Germinal center (tissue), 1 donor: ENCODE measurements around the gene FRMD4B.
"Not testable (repeated sequence)": the region's sequence is repeated elsewhere in the genome, so short reads cannot be mapped to it uniquely, and the experiment has no call there.

Source experiments
- DNase-seq: peaks from one replicate; pipeline ENCODE4 v3.0.0; 2012; ENCODE audit warnings: mixed read lengths, low spot score

FRMD4B gene

DNA sequence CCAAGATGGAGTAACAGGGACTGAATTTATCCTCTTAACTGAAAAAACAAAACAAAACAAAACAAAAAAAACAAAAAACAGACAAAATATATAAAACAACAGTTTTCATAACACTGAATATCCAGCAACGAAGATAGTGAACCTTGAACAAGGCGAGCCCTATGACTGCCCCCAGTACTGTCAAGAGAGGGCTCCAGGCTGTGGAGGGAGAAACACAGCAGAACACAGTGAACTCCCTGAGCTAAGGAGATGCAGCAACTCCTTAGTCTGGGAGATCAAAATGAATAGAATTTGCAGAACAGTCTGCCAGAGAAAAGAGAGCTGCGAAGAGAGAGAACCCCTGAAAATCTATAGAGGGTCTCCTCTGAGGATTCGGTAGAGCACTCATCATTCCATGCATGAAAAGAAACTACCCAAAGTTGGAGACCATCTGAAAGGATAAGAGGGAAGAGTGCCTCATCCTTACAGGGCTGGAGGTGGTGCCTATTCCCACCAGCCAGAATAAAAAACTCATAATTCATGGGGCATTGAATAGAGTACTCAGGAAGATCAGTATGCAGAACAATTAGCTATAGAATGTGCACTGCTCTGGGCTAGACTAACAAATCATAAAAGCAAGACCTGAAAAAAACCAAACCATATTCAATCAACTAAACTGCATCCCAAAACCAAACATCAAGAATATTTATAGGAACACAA, 101.8 kb downstream of the FRMD4B start:
- no peak for DNase-seq

DNA sequence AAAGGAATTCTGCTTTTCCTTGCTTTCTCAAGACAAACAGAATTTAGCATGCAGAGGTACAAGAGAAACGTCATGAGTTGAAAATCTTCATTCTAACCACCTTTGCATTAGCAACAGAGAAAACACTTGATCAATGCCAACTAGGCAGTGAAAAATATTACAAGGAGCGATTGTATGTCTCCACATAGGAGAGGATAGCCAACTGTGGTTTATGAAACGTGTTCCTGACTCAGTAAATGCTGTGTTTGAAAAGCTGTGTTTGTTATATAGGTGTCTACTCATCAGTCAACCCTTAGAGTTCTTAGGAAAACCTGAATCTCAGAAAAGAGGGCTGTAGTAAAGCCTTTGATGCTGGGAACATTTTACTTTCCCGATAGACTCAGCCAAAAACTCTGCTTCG, 102.4 kb downstream of the FRMD4B start:
- DNase-seq = no peak

DNA sequence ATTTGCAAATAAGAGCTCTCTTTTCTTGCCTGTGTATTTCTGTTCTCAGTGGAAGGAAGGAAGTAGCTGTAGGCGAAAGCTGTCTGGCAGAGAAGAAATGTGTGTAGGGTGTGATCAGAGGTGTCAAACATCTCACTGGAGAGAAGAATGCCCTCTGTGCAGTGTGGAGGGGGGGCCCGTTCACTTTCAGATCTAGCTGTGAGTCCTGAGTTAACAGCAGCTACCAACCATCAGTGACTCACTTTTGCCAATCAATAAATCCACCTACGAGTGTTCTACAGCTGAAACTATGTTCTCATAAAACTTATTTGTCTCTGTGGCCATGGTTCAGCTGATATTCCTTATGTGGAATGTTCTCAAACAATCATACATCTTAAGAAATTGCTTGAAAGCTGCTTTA, 103.7 kb downstream of the FRMD4B start:
- no peak for DNase-seq

DNA sequence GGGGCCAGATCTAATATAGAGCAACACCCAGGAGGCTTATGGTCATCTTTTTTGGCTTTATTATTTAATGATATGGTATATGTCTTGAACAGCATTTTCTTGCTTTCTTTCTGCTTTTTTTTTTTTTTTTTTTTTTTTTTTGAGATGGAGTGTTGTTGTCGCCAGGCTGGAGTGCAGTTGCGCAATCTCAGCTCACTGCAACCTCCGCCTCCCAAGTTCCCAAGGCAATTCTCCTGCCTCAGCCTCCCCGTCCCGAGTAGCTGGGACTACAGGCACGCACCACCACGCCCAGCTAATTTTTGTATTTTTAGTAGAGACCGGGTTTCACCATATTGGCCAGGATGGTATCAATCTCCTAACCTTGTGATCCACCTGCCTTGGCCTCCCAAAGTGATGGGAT, 108.5 kb downstream of the FRMD4B start:
- DNase-seq = not testable (repeated sequence)

DNA sequence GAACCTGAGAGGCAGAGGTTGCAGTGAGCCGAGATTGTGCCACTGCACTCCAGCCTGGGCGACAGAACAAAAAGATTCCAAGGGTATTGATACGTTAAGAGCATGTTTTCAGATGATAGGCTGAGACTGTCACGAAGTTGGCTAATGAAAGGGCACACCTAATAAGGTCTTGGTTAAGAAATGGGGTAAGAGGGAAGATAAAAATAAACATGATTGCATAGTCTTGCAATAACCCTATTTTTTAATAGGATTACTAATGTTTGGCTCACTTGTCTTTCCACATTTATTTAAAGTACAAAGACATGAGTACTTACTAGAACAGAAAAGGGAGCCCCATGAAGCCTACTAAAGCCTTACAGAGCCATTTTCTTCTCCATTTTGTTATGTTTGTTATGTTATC, 109.0 kb downstream of the FRMD4B start:
- DNase-seq = no peak

DNA sequence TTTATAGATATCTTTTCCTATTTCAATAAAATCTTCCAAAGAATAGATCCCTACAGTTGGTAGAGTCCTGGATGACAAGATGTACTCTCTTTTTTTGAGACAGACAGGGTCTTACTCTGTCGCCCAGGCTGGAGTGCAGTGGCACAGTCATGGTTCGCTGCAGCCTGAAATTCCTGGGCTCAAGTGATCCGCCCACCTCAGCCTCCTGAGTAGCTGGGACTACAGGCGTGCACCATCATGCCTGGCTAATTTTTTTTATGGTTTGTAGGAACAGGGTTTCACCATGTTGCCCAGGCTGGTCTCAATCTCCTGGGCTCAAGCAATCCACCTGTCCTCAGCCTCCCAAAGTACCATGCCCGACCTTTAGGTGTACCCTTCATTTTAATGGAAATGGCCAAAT, 109.7 kb downstream of the FRMD4B start:
- not testable (repeated sequence) for DNase-seq

DNA sequence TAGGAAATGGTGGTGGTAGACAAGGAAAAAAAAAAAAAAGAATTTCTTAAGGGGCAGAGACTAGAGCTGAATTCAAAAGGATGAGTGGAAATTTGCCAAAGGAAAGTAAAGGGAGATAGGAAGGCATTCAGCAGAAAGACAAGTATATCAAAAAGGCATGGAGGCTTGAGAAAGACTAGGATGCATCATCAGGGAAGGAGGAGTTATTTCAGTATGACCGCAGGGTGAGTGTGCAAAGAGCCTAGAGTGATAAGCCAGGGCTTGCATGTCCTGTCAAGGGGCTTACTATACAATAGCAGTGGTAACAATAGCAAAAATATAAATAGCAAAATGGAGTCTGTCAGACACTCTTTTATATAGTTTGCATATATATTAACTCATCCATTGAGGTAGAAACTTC, 112.0 kb downstream of the FRMD4B start:
- DNase-seq = no peak

DNA sequence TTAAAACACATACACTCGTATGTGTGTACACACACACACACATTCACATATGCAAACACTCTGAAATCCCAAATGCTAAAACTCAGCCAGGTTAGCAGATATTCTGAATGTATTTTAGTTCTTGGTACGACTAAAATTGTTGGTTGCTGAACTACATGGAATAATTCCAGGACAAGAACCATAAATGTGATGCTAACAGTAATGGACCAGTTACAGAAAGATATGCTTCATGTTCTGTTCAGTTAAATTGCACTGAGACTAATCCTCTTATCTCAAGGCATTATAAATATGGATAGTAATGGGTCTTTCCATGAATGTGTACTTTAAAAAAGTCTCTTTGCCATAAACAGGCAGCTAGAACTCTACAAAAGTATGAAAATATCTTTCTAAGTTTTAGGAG, 113.3 kb downstream of the FRMD4B start:
- no peak for DNase-seq

DNA sequence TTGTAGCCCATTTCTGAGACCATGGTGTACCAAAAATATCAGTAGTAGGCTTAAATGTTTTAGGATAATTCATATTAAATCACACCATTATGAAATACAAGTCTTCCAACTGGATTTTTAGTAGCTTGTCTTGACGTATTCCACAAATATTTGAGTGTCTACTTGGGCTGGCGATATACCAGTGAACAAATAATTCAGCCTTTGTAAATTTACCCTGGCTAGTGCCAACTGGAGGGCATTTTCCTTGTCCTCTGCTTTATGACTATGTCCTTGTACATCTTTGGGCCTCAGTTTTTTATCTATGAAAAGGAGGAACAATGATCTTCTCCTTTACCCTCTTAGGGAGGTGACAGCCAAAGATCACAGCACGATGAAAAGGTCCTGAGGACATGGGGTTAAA, 114.8 kb downstream of the FRMD4B start:
- no peak for DNase-seq

DNA sequence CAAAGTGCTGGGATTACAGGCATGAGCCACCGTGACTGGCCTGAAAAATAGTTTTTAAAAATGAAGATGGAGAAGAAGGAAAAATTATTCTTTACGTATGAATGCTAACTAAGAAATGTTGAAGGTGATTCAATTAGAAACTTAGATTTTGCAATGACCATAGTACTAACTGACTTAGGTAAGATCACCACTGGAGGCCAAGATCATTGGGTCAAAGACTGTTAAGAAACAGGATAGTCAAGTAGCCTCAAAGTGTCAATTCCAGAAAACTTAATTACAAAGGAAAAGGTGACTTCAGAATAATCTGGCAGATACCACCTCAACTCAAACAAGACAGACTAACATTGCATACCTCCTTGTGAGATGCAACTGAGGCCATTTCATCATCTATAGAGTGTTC, 119.3 kb downstream of the FRMD4B start:
- no peak for DNase-seq

DNA sequence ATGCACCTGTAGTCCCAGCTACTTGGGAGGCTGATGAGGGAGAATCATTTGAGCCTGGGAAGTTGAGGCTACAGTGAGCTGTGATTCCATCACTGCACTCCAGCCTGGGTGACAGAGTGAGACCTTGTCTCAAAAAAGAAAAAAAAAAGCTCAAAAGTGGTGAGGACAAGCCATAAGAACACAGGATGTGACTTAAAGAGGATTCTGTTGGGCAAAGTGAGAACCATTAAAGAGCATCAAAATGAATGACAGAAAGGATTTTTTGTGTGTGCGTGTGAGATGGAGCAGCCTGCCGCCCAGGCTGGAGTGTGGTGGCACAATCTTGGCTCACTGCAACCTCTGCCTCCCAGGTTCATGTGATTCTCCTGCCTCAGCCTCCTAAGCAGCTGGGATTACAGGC, 119.8 kb downstream of the FRMD4B start:
- DNase-seq = not testable (repeated sequence)

DNA sequence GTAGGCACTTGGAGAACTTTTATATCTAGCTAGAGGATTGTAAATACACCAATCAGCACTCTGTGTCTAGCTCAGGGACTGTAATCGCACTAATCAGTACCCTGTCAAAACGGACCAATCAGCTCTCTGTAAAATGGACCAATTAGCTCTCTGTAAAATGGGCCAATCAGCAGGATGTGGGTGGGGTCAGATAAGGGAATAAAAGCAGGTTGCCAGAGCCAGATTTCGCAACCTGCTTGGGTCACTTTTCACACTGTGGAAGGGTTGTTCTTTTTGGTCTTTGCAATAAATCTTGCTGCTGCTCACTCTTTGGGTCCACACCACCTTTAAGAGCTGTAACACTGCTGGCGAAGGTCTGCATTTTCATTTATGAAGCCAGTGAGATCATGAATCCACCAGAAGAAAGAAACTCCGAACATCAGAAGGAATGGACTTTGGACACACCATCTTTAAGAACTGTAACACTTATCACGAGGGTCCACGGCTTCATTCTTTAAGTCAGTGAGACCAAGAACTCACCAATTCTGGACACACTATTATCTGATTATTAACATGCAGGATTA, 125.0 kb downstream of the FRMD4B start:
- not testable (repeated sequence) for DNase-seq

DNA sequence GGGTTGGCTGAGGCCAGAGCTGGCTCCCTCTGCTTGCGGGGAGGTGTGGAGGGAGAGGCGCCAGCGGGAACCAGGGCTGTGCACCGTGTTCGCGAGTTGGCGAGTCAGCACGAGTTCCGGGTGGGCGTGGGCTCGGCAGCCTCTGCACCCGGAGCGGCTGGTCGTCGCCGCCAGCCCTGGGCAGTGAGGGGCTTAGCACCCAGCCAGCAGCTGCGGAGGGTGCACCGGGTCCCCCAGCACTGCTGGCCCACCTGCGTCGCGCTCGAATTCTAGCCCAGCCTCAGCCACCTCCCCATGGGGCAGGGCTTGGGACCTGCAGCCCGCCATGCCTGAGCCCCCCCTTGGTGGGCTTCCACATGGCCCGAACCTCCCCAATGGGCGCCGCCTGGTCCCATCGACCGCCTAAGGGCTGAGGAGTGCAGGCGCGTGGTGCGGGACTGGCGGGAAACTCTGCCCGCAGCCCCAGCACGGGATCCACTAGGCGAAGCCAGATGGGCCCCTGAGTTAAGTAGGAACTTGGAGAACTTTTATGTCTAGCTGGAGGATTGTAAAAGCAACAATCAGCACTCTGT, 125.6 kb downstream of the FRMD4B start:
- DNase-seq = no peak

DNA sequence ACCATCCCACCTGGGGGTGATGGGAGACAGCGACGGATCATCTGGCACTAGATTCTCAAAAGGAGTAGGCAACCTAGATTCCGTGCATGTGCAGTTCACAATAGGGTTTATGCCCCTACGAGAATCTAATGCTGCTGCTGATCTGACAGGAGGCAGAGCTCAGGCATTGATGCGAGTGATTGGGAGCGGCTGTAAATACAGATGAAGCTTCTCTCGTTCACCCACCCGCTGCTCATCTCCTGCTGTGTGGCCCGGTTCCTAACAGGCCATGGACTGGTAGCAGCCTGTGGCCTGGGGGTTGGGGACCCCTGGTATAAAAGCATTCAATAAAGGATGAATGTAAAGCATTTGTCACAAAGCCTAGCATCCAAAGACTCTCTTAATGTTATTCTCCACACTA, 126.8 kb downstream of the FRMD4B start:
- DNase-seq = no peak

DNA sequence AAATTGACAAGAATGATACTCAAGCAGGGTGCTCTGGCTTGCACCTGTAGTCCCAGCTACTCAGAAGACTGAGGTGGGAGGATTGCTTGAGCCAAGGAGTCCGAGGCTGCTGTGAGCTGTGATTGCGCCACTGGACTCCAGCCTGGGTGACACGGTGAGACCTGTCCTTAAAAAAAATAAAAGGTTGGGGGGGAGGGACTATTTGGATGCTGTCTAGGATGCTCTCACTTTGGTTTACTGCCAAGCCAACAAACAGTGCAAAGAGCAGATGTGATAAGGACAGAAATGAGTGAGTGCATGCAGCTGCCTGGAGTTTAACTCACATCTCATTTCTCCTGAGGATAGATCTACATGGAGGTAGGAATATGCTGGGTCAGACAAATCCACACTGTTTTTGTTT, 130.0 kb downstream of the FRMD4B start:
- DNase-seq = no peak

DNA sequence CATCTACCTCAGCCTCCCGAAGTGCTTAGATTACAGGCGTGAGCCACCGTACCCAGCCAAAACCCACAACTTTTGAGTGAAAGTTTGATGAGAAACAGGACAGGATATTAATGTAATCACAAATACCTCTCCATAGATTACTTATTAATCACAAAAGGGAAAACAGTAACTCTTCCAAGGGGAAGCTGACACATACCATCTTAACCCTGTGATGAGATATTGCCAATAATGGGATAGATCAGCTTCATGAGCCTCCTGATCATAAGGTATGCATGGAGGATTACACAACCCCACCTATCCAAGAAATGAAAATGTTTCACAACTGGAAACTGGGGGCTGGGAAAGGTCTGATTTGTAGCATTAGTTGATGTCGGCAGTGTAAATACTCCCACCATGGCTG, 131.5 kb downstream of the FRMD4B start:
- DNase-seq = no peak

DNA sequence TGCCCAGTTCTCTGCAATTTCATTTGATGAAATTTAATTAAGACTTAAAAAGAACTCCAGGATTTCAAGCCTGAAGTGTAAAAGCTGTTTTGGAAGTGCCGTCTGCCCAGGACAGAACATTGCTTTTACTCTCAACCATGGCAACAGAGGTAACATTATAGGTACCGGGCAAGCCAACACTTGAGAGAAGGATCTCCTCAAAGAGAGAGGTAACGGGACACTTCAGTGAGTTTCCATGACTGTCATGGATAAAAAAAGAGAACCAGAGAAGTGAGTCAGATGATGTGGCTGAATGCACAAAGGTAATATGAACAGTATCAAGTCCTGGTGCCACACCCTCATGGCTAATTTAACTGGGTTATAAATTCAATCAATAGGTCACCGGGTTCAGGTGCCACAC, 133.3 kb downstream of the FRMD4B start:
- no peak for DNase-seq

DNA sequence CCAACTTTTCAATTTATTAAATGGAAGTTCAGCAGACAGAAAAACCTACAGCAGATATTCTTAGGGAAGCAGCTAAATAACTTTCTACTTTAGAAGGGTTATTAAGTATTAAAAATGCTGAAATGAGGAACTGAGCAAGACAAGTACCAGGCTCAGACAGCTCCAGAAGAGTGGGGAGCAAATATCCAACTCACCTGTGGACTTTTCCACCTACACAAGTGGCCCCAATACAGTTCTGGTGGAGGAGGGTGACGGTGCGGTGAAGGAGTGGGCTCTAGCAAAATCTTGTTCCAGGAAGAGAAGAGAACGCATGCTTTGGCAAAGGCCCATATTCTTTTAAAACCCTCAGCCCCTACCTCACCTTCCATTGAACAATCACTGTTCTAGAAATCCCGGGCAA, 133.7 kb downstream of the FRMD4B start:
- no peak for DNase-seq

DNA sequence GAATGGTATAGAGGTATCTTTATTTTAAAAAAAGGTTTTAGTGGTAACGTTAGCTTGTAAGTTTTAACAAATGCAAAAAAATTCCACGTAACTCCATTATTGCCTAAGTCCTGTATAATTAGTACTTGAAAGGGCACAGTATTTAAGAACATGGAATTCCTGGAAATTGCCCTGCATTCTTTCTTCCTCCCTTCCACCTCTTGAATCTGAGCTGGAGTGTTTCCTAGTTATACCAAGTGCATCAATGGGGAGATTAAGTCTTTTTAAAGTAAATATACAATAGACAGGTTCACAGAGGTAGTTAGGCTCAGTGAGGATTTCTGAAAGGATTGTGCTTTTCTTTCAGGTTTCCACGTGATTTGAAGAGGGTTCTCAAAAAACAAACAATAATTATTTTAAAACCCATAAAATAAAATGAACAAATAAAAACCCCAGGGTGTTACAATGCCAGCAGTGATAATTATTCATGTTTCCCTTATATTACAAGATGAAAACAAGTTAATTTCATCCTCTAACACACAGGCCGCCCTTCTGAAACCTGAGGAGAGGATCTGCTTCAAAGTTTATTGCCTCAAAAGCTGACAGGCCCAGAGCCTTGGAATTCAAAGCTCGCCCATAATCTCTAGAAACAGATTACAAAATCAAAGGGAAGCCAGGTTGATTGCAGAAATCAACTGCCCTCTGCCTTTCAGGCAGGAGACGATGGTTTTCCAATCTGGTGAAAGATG, 134.6 kb downstream of the FRMD4B start:
- no peak for DNase-seq

DNA sequence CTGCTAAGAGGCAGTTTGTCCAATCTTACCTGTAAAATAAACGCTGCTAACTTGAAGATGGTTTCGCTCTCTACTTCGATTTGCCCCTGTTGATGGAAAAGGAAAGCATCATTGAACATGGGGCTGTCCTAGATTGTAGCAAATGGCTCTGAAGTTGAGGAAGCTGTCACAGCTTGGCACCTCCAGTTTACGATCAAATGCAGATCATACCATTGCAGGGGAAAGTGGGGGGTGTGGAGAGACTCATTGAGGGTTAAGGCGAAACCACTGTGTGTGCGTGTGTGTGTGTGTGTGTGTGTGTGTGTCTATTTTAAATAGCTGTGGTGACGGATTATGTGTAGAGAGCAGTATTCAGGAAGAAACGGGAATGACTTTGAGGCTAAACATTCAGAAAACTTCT, 135.9 kb downstream of the FRMD4B start:
- no peak for DNase-seq

DNA sequence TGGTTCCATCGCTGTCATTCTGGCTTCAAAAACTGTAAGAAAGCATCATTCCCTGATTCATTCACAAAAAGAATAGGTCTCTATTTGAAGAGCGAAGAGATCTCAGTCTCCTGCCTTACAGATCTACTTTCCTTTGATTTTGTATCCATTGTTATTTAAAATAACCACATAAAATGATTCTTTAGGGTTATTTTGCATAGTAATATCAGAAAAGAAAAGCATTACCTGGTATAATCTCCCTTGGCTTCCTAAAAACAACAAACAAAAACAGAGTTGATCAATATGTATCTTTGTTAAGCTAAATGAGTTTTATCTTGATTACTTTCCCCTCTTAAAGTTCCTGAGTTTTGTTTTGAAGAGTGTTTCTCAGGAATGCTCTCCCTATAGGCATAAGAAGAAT, 136.9 kb downstream of the FRMD4B start:
- no peak for DNase-seq

DNA sequence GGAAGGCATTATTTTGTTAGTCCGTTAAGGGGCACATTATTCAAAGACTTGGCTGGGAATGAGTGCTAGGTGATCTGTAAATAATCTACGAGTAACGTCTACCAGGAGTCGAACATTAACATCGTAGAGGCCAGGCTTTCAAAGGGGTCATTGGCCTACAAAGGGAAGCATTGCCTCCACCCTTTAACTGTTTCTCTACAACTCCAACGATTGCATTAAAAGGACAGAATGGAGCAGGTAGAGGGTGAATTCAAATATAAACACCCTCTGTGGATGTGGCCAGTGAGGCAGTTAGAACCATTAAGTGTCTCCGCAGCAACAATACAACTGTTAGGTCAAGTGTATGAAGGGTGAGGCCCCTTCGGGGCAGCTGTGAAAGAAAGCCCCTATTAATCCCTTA, 137.5 kb downstream of the FRMD4B start:
- no peak for DNase-seq

DNA sequence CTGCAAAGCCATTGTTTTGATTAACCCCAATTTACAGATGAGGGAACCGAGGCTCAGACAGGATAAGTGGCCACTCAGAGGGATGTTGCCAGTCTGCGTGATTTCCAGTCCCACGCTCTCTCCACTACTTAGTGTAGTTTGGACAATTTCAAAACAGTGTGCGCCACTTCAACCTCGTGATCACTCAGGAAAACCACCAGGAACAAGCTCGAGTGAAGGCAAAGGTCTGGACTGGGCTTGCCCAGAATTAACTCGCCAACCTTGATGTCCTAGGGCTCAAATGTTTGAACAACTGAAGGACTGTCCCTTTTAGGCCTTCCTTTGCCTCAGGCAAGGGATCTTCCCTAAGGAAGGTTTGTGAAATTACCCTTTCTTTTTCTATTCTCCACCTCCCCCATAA, 139.3 kb downstream of the FRMD4B start:
- DNase-seq = no peak
